H1 (cell line): ENCODE data around the gene SPHKAP. TPM values are rescaled to one million over a fixed set of nuclear protein-coding genes. Genes with fewer than 3 reads are reported as not detected.

ENCODE experiments used
- CTCF ChIA-PET: fragments of 300-600 bp; sonication (Branson Sonifier 250); formaldehyde crosslinking; loops from one replicate; lab custom pipeline; 2021; ENCODE audit not compliant: partially characterized antibody; lab: Charles Lee
- POLR2A ChIA-PET: fragments of 300-600 bp; sonication (Branson Sonifier 250); formaldehyde crosslinking; loops from one replicate; lab custom pipeline; 2021; ENCODE audit warnings: inconsistent platforms; ENCODE audit not compliant: partially characterized antibody; lab: Charles Lee
- DNase-seq, 2 experiments: peaks; one replicate each; pipeline versions ENCODE4 v3.0.0 to v3.0.0-alpha.2; 2010 to 2022; ENCODE audit warnings: low spot score in 2 of 2, low read depth in 1 of 2, mixed read lengths in 1 of 2
- FAIRE-seq: peaks from 2 replicates; lab custom pipeline; 2011; peaks lifted over from hg19 to GRCh38; lab: Jason Lieb, UNC
- H2AFZ ChIP-seq: 2 replicates; pipeline ENCODE4 v1.8.1; 2012; ENCODE audit warnings: low read length, inconsistent platforms
- H2AK5ac ChIP-seq: 2 replicates; pipeline ENCODE4 v1.6.1; 2013; ENCODE audit warnings: low read depth, low read length
- H2BK120ac ChIP-seq: replicated peaks from 2 replicates; pipeline ENCODE3; 2013; ENCODE audit warnings: low read depth, low read length, inconsistent platforms
- H2BK12ac ChIP-seq: 2 replicates; pipeline ENCODE4 v1.6.1; 2013; ENCODE audit warnings: low read depth, low read length
- H2BK15ac ChIP-seq: 2 replicates; pipeline ENCODE4 v1.6.1; 2013; ENCODE audit warnings: low read length
- H2BK20ac ChIP-seq: 2 replicates; pipeline ENCODE4 v1.6.1; 2013; ENCODE audit warnings: low read length
- H2BK5ac ChIP-seq: 2 replicates; pipeline ENCODE4 v1.6.1; 2013; ENCODE audit warnings: low read depth, low read length
- H3K14ac ChIP-seq: 2 replicates; pipeline ENCODE4 v1.6.1; 2013; ENCODE audit warnings: inconsistent platforms; ENCODE audit not compliant: insufficient read length
- H3K18ac ChIP-seq: 2 replicates; pipeline ENCODE4 v1.6.1; 2013; ENCODE audit warnings: low read length; ENCODE audit errors: extremely low read depth
- H3K23ac ChIP-seq: 2 replicates; pipeline ENCODE4 v1.6.1; 2013; ENCODE audit warnings: inconsistent platforms; ENCODE audit not compliant: insufficient read length
- H3K23me2 ChIP-seq: 2 replicates; pipeline ENCODE4 v1.6.1; 2013; ENCODE audit warnings: low read depth, low read length
- H3K27ac ChIP-seq: 2 replicates; pipeline ENCODE4 v1.6.1; 2011; ENCODE audit warnings: low read depth, low read length, inconsistent platforms
- H3K27me3 ChIP-seq, 4 experiments: replicated peaks in 1 of 4; 1 replicate in 1 of 4; 2 replicates in 3 of 4; pipeline versions ENCODE4 v1.6.1 to v1.8.1; 2011 to 2013; ENCODE audit warnings: low read length in 3 of 4, mild to moderate bottlenecking in 3 of 4, inconsistent platforms in 2 of 4, mixed read lengths in 2 of 4, moderate library complexity in 1 of 4; ENCODE audit not compliant: control insufficient read depth in 3 of 4, insufficient read depth in 3 of 4; ENCODE audit errors: extremely low read depth in 1 of 4
- H3K36me3 ChIP-seq, 4 experiments: 2 replicates each; pipeline versions ENCODE4 v1.6.1 to v1.8.1; 2011 to 2013; ENCODE audit warnings: mild to moderate bottlenecking in 4 of 4, low read length in 3 of 4, moderate library complexity in 2 of 4, control low read depth in 1 of 4, inconsistent platforms in 1 of 4; ENCODE audit not compliant: insufficient read depth in 4 of 4, control insufficient read depth in 2 of 4
- H3K4ac ChIP-seq: replicated peaks from 2 replicates; pipeline ENCODE3; 2013; ENCODE audit warnings: low read length, low read depth, mixed read lengths, inconsistent platforms; ENCODE audit not compliant: insufficient read length
- H3K4me1 ChIP-seq, 4 experiments: replicated peaks in 1 of 4; 1 replicate in 1 of 4; 2 replicates in 3 of 4; pipeline versions ENCODE4 v1.6.1 to v1.8.1; 2011 to 2013; ENCODE audit warnings: low read length in 3 of 4, inconsistent platforms in 2 of 4, mixed read lengths in 1 of 4; ENCODE audit not compliant: insufficient read depth in 4 of 4, control insufficient read depth in 3 of 4
- H3K4me2 ChIP-seq, 2 experiments: 2 replicates each; pipeline versions ENCODE4 v1.6.1 to v1.8.1; 2011 to 2013; ENCODE audit warnings: low read depth in 2 of 2, low read length in 2 of 2, control low read depth in 1 of 2, inconsistent platforms in 1 of 2, mild to moderate bottlenecking in 1 of 2; ENCODE audit not compliant: insufficient read depth in 1 of 2
- H3K4me3 ChIP-seq, 4 experiments: fragments of 200-600, 300-600 bp in 1 of 4; sonication (generic), shearing (Covaris generic), sonication (Bioruptor Twin) in 1 of 4; 2 replicates each; pipeline versions ENCODE4 v1.5.1 to v1.8.1; 2011 to 2016; ENCODE audit warnings: low read length in 4 of 4, low read depth in 3 of 4, control low read depth in 2 of 4, inconsistent platforms in 2 of 4, mild to moderate bottlenecking in 2 of 4, mixed read lengths in 1 of 4, moderate library complexity in 1 of 4; ENCODE audit not compliant: insufficient read depth in 2 of 4; ENCODE audit errors: extremely low read depth in 1 of 4
- H3K56ac ChIP-seq: replicated peaks from 2 replicates; pipeline ENCODE3; 2013; ENCODE audit warnings: low read depth, mild to moderate bottlenecking, mixed read lengths, low read length, inconsistent platforms; ENCODE audit not compliant: insufficient read length
- H3K79me1 ChIP-seq: 2 replicates; pipeline ENCODE4 v1.6.1; 2013; ENCODE audit warnings: low read depth, low read length, control low read depth
- H3K79me2 ChIP-seq, 2 experiments: 2 replicates each; pipeline versions ENCODE4 v1.6.1 to v1.8.1; 2012 to 2013; ENCODE audit warnings: low read length in 2 of 2, mild to moderate bottlenecking in 2 of 2, inconsistent platforms in 1 of 2; ENCODE audit not compliant: insufficient read depth in 2 of 2, control insufficient read depth in 1 of 2
- H3K9ac ChIP-seq, 4 experiments: replicated peaks in 1 of 4; 1 replicate in 1 of 4; 2 replicates in 3 of 4; pipeline versions ENCODE4 v1.6.1 to v1.8.1; 2011 to 2013; ENCODE audit warnings: low read depth in 3 of 4, low read length in 3 of 4, control low read depth in 2 of 4, mild to moderate bottlenecking in 2 of 4, moderate library complexity in 2 of 4, inconsistent platforms in 1 of 4; ENCODE audit errors: extremely low read depth in 1 of 4
- H3K9me3 ChIP-seq, 2 experiments: 2 replicates each; pipeline versions ENCODE4 v1.6.1 to v1.8.1; 2012 to 2013; ENCODE audit warnings: mild to moderate bottlenecking in 2 of 2, moderate library complexity in 2 of 2, control low read depth in 1 of 2, inconsistent platforms in 1 of 2, low read depth in 1 of 2, low read length in 1 of 2, mixed read lengths in 1 of 2; ENCODE audit not compliant: insufficient read depth in 2 of 2
- H4K20me1 ChIP-seq, 2 experiments: replicated peaks in 1 of 2; 2 replicates each; pipeline versions ENCODE3 to v1.8.1; 2011 to 2013; ENCODE audit warnings: inconsistent platforms in 2 of 2, low read length in 2 of 2, mild to moderate bottlenecking in 1 of 2; ENCODE audit not compliant: insufficient read depth in 2 of 2, control insufficient read depth in 1 of 2
- H4K5ac ChIP-seq: 2 replicates; pipeline ENCODE4 v1.6.1; 2013; ENCODE audit warnings: low read length, low read depth, mixed read lengths, inconsistent platforms; ENCODE audit not compliant: insufficient read length
- H4K8ac ChIP-seq: 2 replicates; pipeline ENCODE4 v1.8.0; 2013; ENCODE audit warnings: mild to moderate bottlenecking, moderate library complexity, low read length, inconsistent platforms; ENCODE audit not compliant: insufficient read depth; ENCODE audit errors: extremely low read depth
- H4K91ac ChIP-seq: replicated peaks from 2 replicates; pipeline ENCODE3; 2013; ENCODE audit warnings: low read length, mixed read lengths, inconsistent platforms; ENCODE audit not compliant: insufficient read length
- EZH2 ChIP-seq: fragments of 200-600 bp; sonication (generic); IDR thresholded peaks from 2 replicates; pipeline ENCODE4 v1.7.1; 2012; ENCODE audit warnings: low read depth, mild to moderate bottlenecking, moderate library complexity, low read length, inconsistent platforms; ENCODE audit not compliant: severe bottlenecking
- JUN ChIP-seq: IDR thresholded peaks from 2 replicates; pipeline ENCODE4 v1.6.1; 2011; ENCODE audit warnings: low read depth, mild to moderate bottlenecking, improper control_type of control experiment, low read length
- JUND ChIP-seq: IDR thresholded peaks from 2 replicates; pipeline ENCODE4 v1.6.1; 2011; ENCODE audit warnings: mild to moderate bottlenecking, improper control_type of control experiment, low read length
- POU5F1 ChIP-seq: IDR thresholded peaks from 2 replicates; pipeline ENCODE4 v1.6.1; 2011; ENCODE audit warnings: low read depth, mild to moderate bottlenecking, low read length, moderate library complexity
- RBBP5 ChIP-seq: IDR thresholded peaks from 2 replicates; pipeline ENCODE4 v1.7.1; 2012; ENCODE audit warnings: low read depth, mild to moderate bottlenecking, inconsistent platforms, low read length, moderate library complexity, borderline replicate concordance
- RFX5 ChIP-seq: IDR thresholded peaks from 2 replicates; pipeline ENCODE4 v1.6.1; 2011; ENCODE audit warnings: low read depth, low read length, improper control_type of control experiment, borderline replicate concordance
- TAF7 ChIP-seq: optimal IDR thresholded peaks from 2 replicates; pipeline ENCODE3; 2011; ENCODE audit warnings: low read depth, mild to moderate bottlenecking, inconsistent platforms, low read length, moderate library complexity, borderline replicate concordance
- ZNF274 ChIP-seq: IDR thresholded peaks from 2 replicates; pipeline ENCODE4 v1.7.0; 2012; ENCODE audit warnings: low read length, borderline replicate concordance; ENCODE audit errors: extremely low read depth
- WGBS, 2 experiments: shearing (Covaris generic) in 1 of 2; methylation state at CpG; one replicate each; pipeline versions ENCODE4 v1.1.6 to v1.1.7; 2013 to 2015; ENCODE audit warnings: low lambda C conversion rate in 2 of 2, mixed read lengths in 2 of 2, inconsistent platforms in 1 of 2, low coverage in 1 of 2, missing lambda C conversion rate in 1 of 2; ENCODE audit not compliant: insufficient replicate concordance in 2 of 2, insufficient coverage in 1 of 2, insufficient read length in 1 of 2; ENCODE audit errors: extremely low coverage in 1 of 2, missing lambda C conversion rate in 1 of 2; 5-methylcytosine and 5-hydroxymethylcytosine counted together
- polyA plus RNA-seq, 7 experiments: library from polyadenylated mRNA; depleted of rRNA in 3 of 7; stranded (reverse) in 5 of 7; unstranded in 2 of 7; fragments of >200 nt in 5 of 7; fragments of 200-250 nt in 2 of 7; gene quantifications; 1 replicate in 5 of 7; 2 replicates in 1 of 7; 4 replicates in 1 of 7; pipeline versions ENCODE4 v1.2.1 to v1.2.3, GENCODE V29; 2011 to 2013; ENCODE audit warnings: missing spikeins in 2 of 7, mixed read lengths in 2 of 7
- total RNA-seq: library from RNA; stranded (reverse); fragmentation: NEBNext Ultra II Directional; extraction: Animal tissue kit (Norgen Biotek cat#: 25700); gene quantifications from 2 replicates; pipeline ENCODE4 v1.2.1, GENCODE V29; 2021

The SPHKAP gene
- total and polyA plus RNA-seq, 2 of the 8 experiments (the other 6 are each of a cell fraction or from before 2014, with no cell fraction given), result 0.02 TPM; not detected in 1

DNA sequence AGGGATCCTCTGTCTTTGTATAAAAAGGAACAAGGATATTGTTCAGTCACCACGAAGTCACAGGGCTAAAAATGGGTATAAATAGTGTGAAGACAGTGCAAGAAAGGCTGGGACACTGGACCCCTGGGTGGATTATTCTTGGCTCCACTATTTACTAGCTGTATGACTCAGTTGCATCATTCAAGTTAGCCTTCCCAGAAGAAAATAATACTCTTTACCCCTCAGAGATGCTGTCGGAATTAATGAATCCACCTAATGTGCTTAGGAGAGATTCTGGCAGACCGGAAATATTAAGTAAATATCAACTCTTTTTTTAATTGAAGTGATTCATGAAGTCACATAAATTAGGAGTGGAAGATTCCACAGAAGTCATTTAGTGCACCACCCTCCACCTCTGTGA is 98.9 kb downstream of the SPHKAP start:
- H4K5ac ChIP-seq, result no peak overlapping the region
- H3K27ac ChIP-seq, result no peak overlapping the region
- 90% methylated on average over 3 of the region's 3 CpGs; no CpG with 5 or more reads in 1 of the 2 experiments for WGBS, 2 experiments

More for the DNA sequence above, 98.9 kb downstream of the SPHKAP start:
- no peaks in the 10 kb centered on the region for H3K4me1 ChIP-seq
- no peak overlapping the region for H3K14ac ChIP-seq
- DNase-seq (no peak), FAIRE-seq (no peak)
- H4K91ac ChIP-seq, result no peak overlapping the region
- no peak overlapping the region for H2AFZ ChIP-seq
- H3K56ac ChIP-seq, result no peak overlapping the region
- H4K20me1 ChIP-seq, result no peaks in the 10 kb centered on the region
- H3K9ac ChIP-seq, result no peak overlapping the region
- POLR2A ChIA-PET, result no interaction called here
- no peak overlapping the region for H2BK12ac ChIP-seq
- no peaks in the 10 kb centered on the region for H3K79me1 ChIP-seq
- H3K27me3 ChIP-seq, result no peaks in the 10 kb centered on the region
- H3K23me2 ChIP-seq, result no peaks in the 10 kb centered on the region
- H2BK15ac ChIP-seq, result no peak overlapping the region
- H3K9me3 ChIP-seq, result no peaks in the 10 kb centered on the region; a peak in 1 of 4 replicates
- no peak overlapping the region for H3K18ac ChIP-seq
- no peak overlapping the region for H3K4me2 ChIP-seq
- no peak overlapping the region for H4K8ac ChIP-seq
- TF ChIP-seq TAF7 (no peak), EZH2 (no peak), JUN (no peak), RFX5 (no peak), JUND (no peak), POU5F1 (no peak), ZNF274 (no peak), RBBP5 (no peak)
- no peaks in the 10 kb centered on the region for H3K36me3 ChIP-seq
- no peak overlapping the region for H3K4ac ChIP-seq
- no peak overlapping the region for H2AK5ac ChIP-seq
- CTCF ChIA-PET, result interaction anchor here (1.4 to 2.4 kb wide), 2 partner anchors 33 to 138 kb away, joined by 3 to 5 read pairs; no protein-coding TSS in a partner anchor
- no peak overlapping the region for H2BK5ac ChIP-seq
- H3K23ac ChIP-seq, result no peak overlapping the region
- H2BK120ac ChIP-seq, result no peak overlapping the region
- H3K79me2 ChIP-seq, result no peaks in the 10 kb centered on the region
- no peak overlapping the region for H2BK20ac ChIP-seq
- no peak overlapping the region for H3K4me3 ChIP-seq
